GM12865 (cell line): ENCODE data around the gene ZFHX3.

ENCODE experiments used
- DNase-seq: peaks from one replicate; pipeline ENCODE4 v3.0.0; 2010; ENCODE audit warnings: low read depth
- H3K4me3 ChIP-seq: 2 replicates; pipeline ENCODE4 v1.5.1; 2011; ENCODE audit warnings: mild to moderate bottlenecking, low read depth, low read length, control low read depth
- CTCF ChIP-seq: IDR thresholded peaks from 2 replicates; pipeline ENCODE4 v1.5.1; 2011; ENCODE audit warnings: low read length, control low read depth, low read depth, inconsistent platforms; ENCODE audit not compliant: insufficient read depth; ENCODE audit errors: missing control alignments

The ZFHX3 gene

GRCh38 chr16:72937916-72938794 is 109.8 kb downstream of the ZFHX3 start:
- DNase-seq, result no peak

GRCh38 chr16:72937360-72937759 is 110.6 kb downstream of the ZFHX3 start:
- no peak for TF ChIP-seq CTCF
- no peak for DNase-seq
- no peak overlapping the region for H3K4me3 ChIP-seq

More at GRCh38 chr16:72937916-72938794, 109.8 kb downstream of the ZFHX3 start:
- TF ChIP-seq CTCF, result no peak
- no peak overlapping the region for H3K4me3 ChIP-seq

- TF ChIP-seq CTCF, result no peak
- no peak for DNase-seq
Measured at GRCh38 chr16:72936408-72936807, 111.5 kb downstream of the ZFHX3 start.

GRCh38 chr16:72935896-72936295 is 112.0 kb downstream of the ZFHX3 start:
- no peak for TF ChIP-seq CTCF
- DNase-seq, result no peak
- no peak overlapping the region for H3K4me3 ChIP-seq

More at GRCh38 chr16:72936408-72936807, 111.5 kb downstream of the ZFHX3 start:
- H3K4me3 ChIP-seq, result no peak overlapping the region

- no peak overlapping the region for H3K4me3 ChIP-seq
- no peak for TF ChIP-seq CTCF
- DNase-seq, result no peak
Measured at GRCh38 chr16:72934636-72935403, 113.1 kb downstream of the ZFHX3 start.

GRCh38 chr16:72932677-72933335 is 115.1 kb downstream of the ZFHX3 start:
- no peak for DNase-seq
- no peak for TF ChIP-seq CTCF
- no peak overlapping the region for H3K4me3 ChIP-seq
